C4-2B (cell line): ENCODE measurements around the gene ITGA8.

Source experiments
- H3K27ac ChIP-seq: fragments of 450-650 bp; 2 replicates; pipeline ENCODE4 v1.5.1; 2017
- ZFX ChIP-seq: fragments of 450-650 bp; IDR thresholded peaks from 2 replicates; pipeline ENCODE4 v1.6.1; 2017
- TF ChIP-seq, protein P1 (sequence below): fragments of 450-650 bp; conservative IDR thresholded peaks from 2 replicates; pipeline ENCODE4 v1.5.1; 2017; ENCODE audit warnings: mild to moderate bottlenecking

The ITGA8 gene

DNA sequence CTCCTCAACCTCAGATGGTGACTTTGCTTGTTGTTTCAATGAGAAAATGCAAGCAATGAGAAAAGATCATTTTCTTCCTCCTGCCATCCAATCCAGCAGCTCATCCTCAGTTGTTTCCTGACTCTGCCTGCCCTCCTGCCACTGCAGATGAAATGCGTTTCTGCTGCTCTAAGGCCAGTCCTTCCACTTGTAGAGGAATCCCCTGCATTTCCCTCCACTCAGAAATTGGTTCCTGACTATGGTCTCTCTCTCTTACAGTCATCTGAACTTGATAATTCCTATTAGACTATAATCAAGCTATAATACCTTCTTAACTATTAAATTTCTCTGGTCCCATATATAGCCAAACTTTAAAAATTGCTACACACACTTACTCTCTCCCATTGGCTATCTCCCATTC, 14.4 kb downstream of the ITGA8 start:
- TF ChIP-seq ZFX = no peak
- TF ChIP-seq, protein P1, sequence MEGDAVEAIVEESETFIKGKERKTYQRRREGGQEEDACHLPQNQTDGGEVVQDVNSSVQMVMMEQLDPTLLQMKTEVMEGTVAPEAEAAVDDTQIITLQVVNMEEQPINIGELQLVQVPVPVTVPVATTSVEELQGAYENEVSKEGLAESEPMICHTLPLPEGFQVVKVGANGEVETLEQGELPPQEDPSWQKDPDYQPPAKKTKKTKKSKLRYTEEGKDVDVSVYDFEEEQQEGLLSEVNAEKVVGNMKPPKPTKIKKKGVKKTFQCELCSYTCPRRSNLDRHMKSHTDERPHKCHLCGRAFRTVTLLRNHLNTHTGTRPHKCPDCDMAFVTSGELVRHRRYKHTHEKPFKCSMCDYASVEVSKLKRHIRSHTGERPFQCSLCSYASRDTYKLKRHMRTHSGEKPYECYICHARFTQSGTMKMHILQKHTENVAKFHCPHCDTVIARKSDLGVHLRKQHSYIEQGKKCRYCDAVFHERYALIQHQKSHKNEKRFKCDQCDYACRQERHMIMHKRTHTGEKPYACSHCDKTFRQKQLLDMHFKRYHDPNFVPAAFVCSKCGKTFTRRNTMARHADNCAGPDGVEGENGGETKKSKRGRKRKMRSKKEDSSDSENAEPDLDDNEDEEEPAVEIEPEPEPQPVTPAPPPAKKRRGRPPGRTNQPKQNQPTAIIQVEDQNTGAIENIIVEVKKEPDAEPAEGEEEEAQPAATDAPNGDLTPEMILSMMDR = no peak

DNA sequence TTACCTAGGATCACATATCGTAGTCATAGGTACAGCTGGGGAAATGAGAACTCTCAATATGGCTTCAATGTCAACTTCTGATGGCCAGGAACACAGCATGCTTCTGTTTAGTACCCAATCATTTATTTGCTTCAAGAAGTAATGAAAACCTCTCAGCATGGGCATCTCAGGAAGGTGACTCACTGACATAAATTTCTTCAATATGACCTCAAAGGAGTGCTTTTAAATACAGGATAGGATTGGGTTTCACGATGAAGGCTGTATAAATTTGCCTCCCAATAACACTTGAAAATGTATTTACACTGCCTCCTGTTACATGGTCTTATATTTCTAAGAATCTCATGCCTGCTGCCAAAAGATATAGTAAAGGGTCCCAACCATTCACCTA, 15.1 kb downstream of the ITGA8 start:
- no peak overlapping the region for H3K27ac ChIP-seq
- TF ChIP-seq, protein P1 = no peak
- no peak for TF ChIP-seq ZFX

More for the DNA sequence above, 14.4 kb downstream of the ITGA8 start:
- H3K27ac ChIP-seq = no peak overlapping the region

DNA sequence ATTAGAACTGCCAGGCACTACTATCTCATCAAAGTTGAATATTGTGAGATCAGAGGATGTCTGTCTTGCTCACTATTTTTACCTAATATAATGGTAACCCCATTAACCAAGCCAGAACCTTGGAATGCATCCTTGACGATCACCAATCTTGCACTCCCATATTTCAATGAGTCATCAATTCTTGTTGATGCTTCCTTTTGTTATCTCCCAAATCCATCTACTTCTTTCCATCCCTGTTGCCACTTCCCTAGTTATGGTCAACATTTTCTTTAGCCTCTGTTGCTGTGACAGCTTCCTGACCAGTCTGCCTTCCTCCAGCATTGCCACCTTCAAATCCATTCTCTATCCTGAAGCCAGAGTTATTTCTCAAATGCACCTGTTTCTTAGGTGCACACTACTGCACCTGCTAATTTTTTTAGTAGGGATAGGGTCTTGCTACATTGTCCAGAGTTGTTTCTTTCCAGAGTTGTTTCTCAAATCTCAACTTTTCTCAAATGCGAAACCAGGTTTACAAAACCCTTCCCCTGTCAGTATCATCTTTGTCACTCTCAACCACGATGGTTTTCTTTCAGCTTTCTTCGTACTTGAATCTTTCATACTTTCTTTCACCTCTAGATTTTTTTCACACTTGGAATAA, 15.7 kb downstream of the ITGA8 start:
- H3K27ac ChIP-seq = no peak overlapping the region
- TF ChIP-seq, protein P1 = no peak
- no peak for TF ChIP-seq ZFX

DNA sequence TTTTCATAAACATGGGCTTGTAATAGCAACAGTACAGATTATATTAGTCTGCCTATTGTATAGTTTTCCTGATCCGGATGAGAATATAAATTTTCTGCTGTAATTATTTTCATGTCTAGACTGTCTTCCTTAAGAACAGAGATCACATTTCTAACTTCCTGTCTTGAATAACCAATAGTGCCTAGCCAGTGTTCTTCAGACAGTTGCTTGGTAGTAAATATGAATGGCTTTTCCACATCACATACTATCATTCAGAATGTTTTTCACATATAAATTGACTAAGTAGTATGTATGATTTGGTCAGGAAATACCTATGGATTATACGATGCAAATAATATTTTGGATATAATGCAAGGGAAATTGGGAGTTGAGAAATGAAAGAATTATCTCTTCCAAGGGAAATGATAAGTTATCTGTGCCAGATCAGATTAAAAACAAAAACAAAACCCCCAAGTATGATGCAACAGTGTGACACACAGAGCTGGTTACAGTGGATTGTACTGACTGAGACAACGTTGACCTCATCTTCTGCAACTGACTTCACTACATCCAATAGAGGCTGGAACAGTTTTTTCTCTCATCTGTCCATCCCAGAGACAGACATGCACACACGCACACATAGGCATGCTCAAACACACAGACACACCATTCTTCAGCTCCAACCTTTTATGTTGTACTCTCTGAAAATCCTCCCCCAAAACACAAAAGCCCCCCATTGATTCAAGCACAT, 16.4 kb downstream of the ITGA8 start:
- TF ChIP-seq, protein P1 = no peak
- no peak for TF ChIP-seq ZFX

DNA sequence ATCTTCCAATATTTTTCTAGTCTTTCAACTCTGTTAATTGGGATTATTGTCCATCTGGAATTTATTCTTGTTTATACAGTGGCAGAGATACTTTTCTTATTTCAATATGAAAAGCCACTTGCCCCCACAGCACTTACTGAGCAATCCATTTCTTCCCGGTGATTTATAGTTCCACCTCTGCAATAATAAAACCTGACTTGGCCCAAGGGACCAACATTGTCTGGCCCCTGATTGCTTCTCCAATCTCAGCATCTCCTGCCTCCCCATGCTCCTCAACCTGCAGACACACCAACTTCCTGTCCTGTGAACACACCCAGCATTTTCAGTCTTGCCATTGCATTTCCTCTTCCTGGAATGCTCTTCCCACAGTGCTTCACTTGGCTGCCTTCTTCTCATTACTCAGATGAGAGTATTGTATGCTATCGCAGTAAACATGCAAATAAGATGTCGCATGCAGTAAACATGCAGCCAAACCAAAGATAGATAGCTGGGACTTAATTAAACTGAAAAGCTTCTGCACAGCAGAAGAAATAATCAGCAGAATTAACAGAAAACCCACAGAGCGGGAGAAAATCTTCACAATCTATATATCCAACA, 19.5 kb downstream of the ITGA8 start:
- TF ChIP-seq, protein P1 = no peak
- no peak for TF ChIP-seq ZFX
- no peak overlapping the region for H3K27ac ChIP-seq

More for the DNA sequence above, 16.4 kb downstream of the ITGA8 start:
- no peak overlapping the region for H3K27ac ChIP-seq

DNA sequence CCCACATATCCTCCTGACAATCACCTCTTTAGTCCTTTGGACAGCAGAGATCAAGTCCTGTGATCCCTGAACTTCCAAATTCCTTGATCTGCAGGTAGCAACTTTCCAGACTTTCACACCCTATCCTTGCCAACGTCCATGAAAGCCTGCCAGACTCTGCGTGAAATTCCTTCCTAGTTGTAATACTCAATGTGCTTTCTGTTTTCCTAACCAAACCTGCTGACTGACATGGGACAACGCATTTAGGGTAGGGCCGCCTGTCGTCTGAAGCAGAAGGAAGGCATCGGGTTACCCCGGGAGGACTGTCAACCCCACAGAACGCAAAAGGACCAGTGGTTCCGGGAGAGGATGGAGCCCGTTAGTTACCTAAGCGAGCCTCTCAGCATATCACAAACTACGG, 23.9 kb downstream of the ITGA8 start:
- no peak overlapping the region for H3K27ac ChIP-seq
- TF ChIP-seq, protein P1 = no peak
- TF ChIP-seq ZFX = no peak

DNA sequence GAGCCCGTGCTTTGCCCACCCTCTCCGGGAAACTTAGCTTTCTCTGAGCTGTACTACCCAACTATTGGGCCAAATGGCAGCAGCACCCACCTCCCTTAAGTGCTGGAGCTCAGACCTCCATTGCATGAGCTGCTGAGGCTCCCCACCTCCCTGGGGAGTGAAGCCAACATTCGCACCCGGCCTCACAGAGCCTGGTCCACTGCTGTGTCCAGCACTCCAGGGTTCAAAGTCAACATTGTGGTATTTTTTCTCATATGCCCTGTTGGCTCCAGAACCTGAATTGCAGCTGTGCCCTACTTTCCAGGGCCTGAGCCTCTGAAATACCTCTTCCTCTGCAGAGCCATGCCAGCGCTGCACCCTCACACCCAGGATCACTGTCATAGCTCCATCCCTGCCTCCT, 29.7 kb downstream of the ITGA8 start:
- no peak overlapping the region for H3K27ac ChIP-seq
- TF ChIP-seq, protein P1 = no peak
- TF ChIP-seq ZFX = no peak
